H1 (cell line): ENCODE measurements around the gene WDR1. TPM values are rescaled to one million over a fixed set of nuclear protein-coding genes. Genes with fewer than 3 reads are reported as not detected.
A peak's percentile ranks its signal among the peaks of the same experiment; 100 is the strongest.

Experiments used
- CTCF ChIA-PET: fragments of 300-600 bp; sonication (Branson Sonifier 250); formaldehyde crosslinking; loops from one replicate; lab custom pipeline; 2021; ENCODE audit not compliant: partially characterized antibody; lab: Charles Lee
- POLR2A ChIA-PET: fragments of 300-600 bp; sonication (Branson Sonifier 250); formaldehyde crosslinking; loops from one replicate; lab custom pipeline; 2021; ENCODE audit warnings: inconsistent platforms; ENCODE audit not compliant: partially characterized antibody; lab: Charles Lee
- DNase-seq, 2 experiments: peaks; one replicate each; pipeline versions ENCODE4 v3.0.0 to v3.0.0-alpha.2; 2010 to 2022; ENCODE audit warnings: low spot score in 2 of 2, low read depth in 1 of 2, mixed read lengths in 1 of 2
- FAIRE-seq: peaks from 2 replicates; lab custom pipeline; 2011; peaks lifted over from hg19 to GRCh38; lab: Jason Lieb, UNC
- H2AFZ ChIP-seq: 2 replicates; pipeline ENCODE4 v1.8.1; 2012; ENCODE audit warnings: low read length, inconsistent platforms
- H2AK5ac ChIP-seq: 2 replicates; pipeline ENCODE4 v1.6.1; 2013; ENCODE audit warnings: low read depth, low read length
- H2BK120ac ChIP-seq: replicated peaks from 2 replicates; pipeline ENCODE3; 2013; ENCODE audit warnings: low read depth, low read length, inconsistent platforms
- H2BK12ac ChIP-seq: 2 replicates; pipeline ENCODE4 v1.6.1; 2013; ENCODE audit warnings: low read depth, low read length
- H2BK15ac ChIP-seq: 2 replicates; pipeline ENCODE4 v1.6.1; 2013; ENCODE audit warnings: low read length
- H2BK20ac ChIP-seq: 2 replicates; pipeline ENCODE4 v1.6.1; 2013; ENCODE audit warnings: low read length
- H2BK5ac ChIP-seq: 2 replicates; pipeline ENCODE4 v1.6.1; 2013; ENCODE audit warnings: low read depth, low read length
- H3K14ac ChIP-seq: 2 replicates; pipeline ENCODE4 v1.6.1; 2013; ENCODE audit warnings: inconsistent platforms; ENCODE audit not compliant: insufficient read length
- H3K18ac ChIP-seq: 2 replicates; pipeline ENCODE4 v1.6.1; 2013; ENCODE audit warnings: low read length; ENCODE audit errors: extremely low read depth
- H3K23ac ChIP-seq: 2 replicates; pipeline ENCODE4 v1.6.1; 2013; ENCODE audit warnings: inconsistent platforms; ENCODE audit not compliant: insufficient read length
- H3K23me2 ChIP-seq: 2 replicates; pipeline ENCODE4 v1.6.1; 2013; ENCODE audit warnings: low read depth, low read length
- H3K27ac ChIP-seq: 2 replicates; pipeline ENCODE4 v1.6.1; 2011; ENCODE audit warnings: low read depth, low read length, inconsistent platforms
- H3K27me3 ChIP-seq, 4 experiments: replicated peaks in 1 of 4; 1 replicate in 1 of 4; 2 replicates in 3 of 4; pipeline versions ENCODE4 v1.6.1 to v1.8.1; 2011 to 2013; ENCODE audit warnings: low read length in 3 of 4, mild to moderate bottlenecking in 3 of 4, inconsistent platforms in 2 of 4, mixed read lengths in 2 of 4, moderate library complexity in 1 of 4; ENCODE audit not compliant: control insufficient read depth in 3 of 4, insufficient read depth in 3 of 4; ENCODE audit errors: extremely low read depth in 1 of 4
- H3K36me3 ChIP-seq, 4 experiments: 2 replicates each; pipeline versions ENCODE4 v1.6.1 to v1.8.1; 2011 to 2013; ENCODE audit warnings: mild to moderate bottlenecking in 4 of 4, low read length in 3 of 4, moderate library complexity in 2 of 4, control low read depth in 1 of 4, inconsistent platforms in 1 of 4; ENCODE audit not compliant: insufficient read depth in 4 of 4, control insufficient read depth in 2 of 4
- H3K4ac ChIP-seq: replicated peaks from 2 replicates; pipeline ENCODE3; 2013; ENCODE audit warnings: low read length, low read depth, mixed read lengths, inconsistent platforms; ENCODE audit not compliant: insufficient read length
- H3K4me1 ChIP-seq, 4 experiments: replicated peaks in 1 of 4; 1 replicate in 1 of 4; 2 replicates in 3 of 4; pipeline versions ENCODE4 v1.6.1 to v1.8.1; 2011 to 2013; ENCODE audit warnings: low read length in 3 of 4, inconsistent platforms in 2 of 4, mixed read lengths in 1 of 4; ENCODE audit not compliant: insufficient read depth in 4 of 4, control insufficient read depth in 3 of 4
- H3K4me2 ChIP-seq, 2 experiments: 2 replicates each; pipeline versions ENCODE4 v1.6.1 to v1.8.1; 2011 to 2013; ENCODE audit warnings: low read depth in 2 of 2, low read length in 2 of 2, control low read depth in 1 of 2, inconsistent platforms in 1 of 2, mild to moderate bottlenecking in 1 of 2; ENCODE audit not compliant: insufficient read depth in 1 of 2
- H3K4me3 ChIP-seq, 4 experiments: fragments of 200-600, 300-600 bp in 1 of 4; sonication (generic), shearing (Covaris generic), sonication (Bioruptor Twin) in 1 of 4; 2 replicates each; pipeline versions ENCODE4 v1.5.1 to v1.8.1; 2011 to 2016; ENCODE audit warnings: low read length in 4 of 4, low read depth in 3 of 4, control low read depth in 2 of 4, inconsistent platforms in 2 of 4, mild to moderate bottlenecking in 2 of 4, mixed read lengths in 1 of 4, moderate library complexity in 1 of 4; ENCODE audit not compliant: insufficient read depth in 2 of 4; ENCODE audit errors: extremely low read depth in 1 of 4
- H3K56ac ChIP-seq: replicated peaks from 2 replicates; pipeline ENCODE3; 2013; ENCODE audit warnings: low read depth, mild to moderate bottlenecking, mixed read lengths, low read length, inconsistent platforms; ENCODE audit not compliant: insufficient read length
- H3K79me1 ChIP-seq: 2 replicates; pipeline ENCODE4 v1.6.1; 2013; ENCODE audit warnings: low read depth, low read length, control low read depth
- H3K79me2 ChIP-seq, 2 experiments: 2 replicates each; pipeline versions ENCODE4 v1.6.1 to v1.8.1; 2012 to 2013; ENCODE audit warnings: low read length in 2 of 2, mild to moderate bottlenecking in 2 of 2, inconsistent platforms in 1 of 2; ENCODE audit not compliant: insufficient read depth in 2 of 2, control insufficient read depth in 1 of 2
- H3K9ac ChIP-seq, 4 experiments: replicated peaks in 1 of 4; 1 replicate in 1 of 4; 2 replicates in 3 of 4; pipeline versions ENCODE4 v1.6.1 to v1.8.1; 2011 to 2013; ENCODE audit warnings: low read depth in 3 of 4, low read length in 3 of 4, control low read depth in 2 of 4, mild to moderate bottlenecking in 2 of 4, moderate library complexity in 2 of 4, inconsistent platforms in 1 of 4; ENCODE audit errors: extremely low read depth in 1 of 4
- H3K9me3 ChIP-seq, 2 experiments: 2 replicates each; pipeline versions ENCODE4 v1.6.1 to v1.8.1; 2012 to 2013; ENCODE audit warnings: mild to moderate bottlenecking in 2 of 2, moderate library complexity in 2 of 2, control low read depth in 1 of 2, inconsistent platforms in 1 of 2, low read depth in 1 of 2, low read length in 1 of 2, mixed read lengths in 1 of 2; ENCODE audit not compliant: insufficient read depth in 2 of 2
- H4K20me1 ChIP-seq, 2 experiments: replicated peaks in 1 of 2; 2 replicates each; pipeline versions ENCODE3 to v1.8.1; 2011 to 2013; ENCODE audit warnings: inconsistent platforms in 2 of 2, low read length in 2 of 2, mild to moderate bottlenecking in 1 of 2; ENCODE audit not compliant: insufficient read depth in 2 of 2, control insufficient read depth in 1 of 2
- H4K5ac ChIP-seq: 2 replicates; pipeline ENCODE4 v1.6.1; 2013; ENCODE audit warnings: low read length, low read depth, mixed read lengths, inconsistent platforms; ENCODE audit not compliant: insufficient read length
- H4K8ac ChIP-seq: 2 replicates; pipeline ENCODE4 v1.8.0; 2013; ENCODE audit warnings: mild to moderate bottlenecking, moderate library complexity, low read length, inconsistent platforms; ENCODE audit not compliant: insufficient read depth; ENCODE audit errors: extremely low read depth
- H4K91ac ChIP-seq: replicated peaks from 2 replicates; pipeline ENCODE3; 2013; ENCODE audit warnings: low read length, mixed read lengths, inconsistent platforms; ENCODE audit not compliant: insufficient read length
- GABPA ChIP-seq: IDR thresholded peaks from 2 replicates; pipeline ENCODE4 v1.6.1; 2011; ENCODE audit warnings: mild to moderate bottlenecking, low read length, moderate library complexity, borderline replicate concordance; ENCODE audit not compliant: insufficient read depth
- MAFK ChIP-seq: IDR thresholded peaks from 2 replicates; pipeline ENCODE4 v1.6.1; 2012; ENCODE audit warnings: low read depth, mild to moderate bottlenecking, improper control_type of control experiment, low read length
- NRF1 ChIP-seq: IDR thresholded peaks from 2 replicates; pipeline ENCODE4 v1.6.1; 2011; ENCODE audit warnings: mild to moderate bottlenecking, low read depth, low read length, improper control_type of control experiment
- POLR2A ChIP-seq, 2 experiments: IDR thresholded peaks; 1 replicate in 1 of 2; 2 replicates in 1 of 2; pipeline ENCODE4 v1.6.1; 2011; ENCODE audit warnings: low read depth in 2 of 2, low read length in 2 of 2, mild to moderate bottlenecking in 2 of 2; ENCODE audit errors: control extremely low read depth in 1 of 2
- POLR2AphosphoS5 ChIP-seq: IDR thresholded peaks from 2 replicates; pipeline ENCODE4 v1.6.1; 2011; ENCODE audit warnings: low read depth, low read length
- ZNF274 ChIP-seq: IDR thresholded peaks from 2 replicates; pipeline ENCODE4 v1.7.0; 2012; ENCODE audit warnings: low read length, borderline replicate concordance; ENCODE audit errors: extremely low read depth
- WGBS, 2 experiments: shearing (Covaris generic) in 1 of 2; methylation state at CpG; one replicate each; pipeline versions ENCODE4 v1.1.6 to v1.1.7; 2013 to 2015; ENCODE audit warnings: low lambda C conversion rate in 2 of 2, mixed read lengths in 2 of 2, inconsistent platforms in 1 of 2, low coverage in 1 of 2, missing lambda C conversion rate in 1 of 2; ENCODE audit not compliant: insufficient replicate concordance in 2 of 2, insufficient coverage in 1 of 2, insufficient read length in 1 of 2; ENCODE audit errors: extremely low coverage in 1 of 2, missing lambda C conversion rate in 1 of 2; 5-methylcytosine and 5-hydroxymethylcytosine counted together
- polyA plus RNA-seq, 7 experiments: library from polyadenylated mRNA; depleted of rRNA in 3 of 7; stranded (reverse) in 5 of 7; unstranded in 2 of 7; fragments of >200 nt in 5 of 7; fragments of 200-250 nt in 2 of 7; gene quantifications; 1 replicate in 5 of 7; 2 replicates in 1 of 7; 4 replicates in 1 of 7; pipeline versions ENCODE4 v1.2.1 to v1.2.3, GENCODE V29; 2011 to 2013; ENCODE audit warnings: missing spikeins in 2 of 7, mixed read lengths in 2 of 7
- total RNA-seq: library from RNA; stranded (reverse); fragmentation: NEBNext Ultra II Directional; extraction: Animal tissue kit (Norgen Biotek cat#: 25700); gene quantifications from 2 replicates; pipeline ENCODE4 v1.2.1, GENCODE V29; 2021
- TF ChIP-seq, protein P1 (sequence below): IDR thresholded peaks from 2 replicates; pipeline ENCODE4 v1.6.1; 2012; ENCODE audit warnings: low read length, inconsistent platforms

WDR1 gene
- total and polyA plus RNA-seq, 2 of the 8 experiments (the other 6 are each of a cell fraction or from before 2014, with no cell fraction given), result 315 to 377 TPM

DNA sequence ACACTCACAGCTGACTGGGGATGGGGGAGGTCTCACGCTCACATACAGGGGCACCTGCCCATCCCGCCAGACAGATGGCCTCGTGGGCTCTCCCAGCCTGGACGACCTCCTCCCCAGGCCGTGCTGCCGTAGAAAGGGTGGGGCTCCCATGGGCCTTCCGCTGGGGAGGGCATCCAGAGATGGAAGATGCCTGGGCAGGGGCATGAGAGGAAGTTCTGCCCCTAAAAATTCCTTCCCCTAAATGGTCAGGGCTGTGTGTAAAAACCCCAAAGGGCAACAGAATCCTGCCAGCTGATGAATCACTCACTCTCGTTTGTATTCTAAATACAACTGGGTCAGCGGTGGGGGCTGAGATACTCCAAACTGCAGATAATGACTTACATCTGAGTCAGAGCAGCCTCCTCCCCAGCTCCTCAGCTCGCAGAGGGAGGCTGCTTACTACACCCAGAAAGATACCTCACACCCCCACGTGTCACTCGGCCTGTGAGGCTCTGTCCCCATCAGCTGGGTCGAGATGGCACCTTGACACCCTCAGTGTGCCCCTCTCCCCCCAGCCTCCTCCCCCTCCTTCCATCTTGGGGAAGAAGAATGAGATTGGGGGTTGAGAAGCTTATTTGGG, 10.1 kb downstream of the WDR1 start:
- no peak overlapping the region for H3K4me3 ChIP-seq
- no peak for TF ChIP-seq ZNF274
- TF ChIP-seq MAFK, result no peak
- TF ChIP-seq, protein P1, sequence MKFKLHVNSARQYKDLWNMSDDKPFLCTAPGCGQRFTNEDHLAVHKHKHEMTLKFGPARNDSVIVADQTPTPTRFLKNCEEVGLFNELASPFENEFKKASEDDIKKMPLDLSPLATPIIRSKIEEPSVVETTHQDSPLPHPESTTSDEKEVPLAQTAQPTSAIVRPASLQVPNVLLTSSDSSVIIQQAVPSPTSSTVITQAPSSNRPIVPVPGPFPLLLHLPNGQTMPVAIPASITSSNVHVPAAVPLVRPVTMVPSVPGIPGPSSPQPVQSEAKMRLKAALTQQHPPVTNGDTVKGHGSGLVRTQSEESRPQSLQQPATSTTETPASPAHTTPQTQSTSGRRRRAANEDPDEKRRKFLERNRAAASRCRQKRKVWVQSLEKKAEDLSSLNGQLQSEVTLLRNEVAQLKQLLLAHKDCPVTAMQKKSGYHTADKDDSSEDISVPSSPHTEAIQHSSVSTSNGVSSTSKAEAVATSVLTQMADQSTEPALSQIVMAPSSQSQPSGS, result no peak
- peak in 1 of 2 experiments; percentile 40; a peak in 1 of 3 replicates for TF ChIP-seq POLR2A (IDR thresholded peaks at IDR 0.05; ENCODE audit: control extremely low read depth in 1 of 2, low read depth in 2 of 2, low read length in 2 of 2)
- TF ChIP-seq POLR2AphosphoS5, result peak; percentile 40
- no peak for TF ChIP-seq GABPA
- TF ChIP-seq NRF1, result no peak
- TF ChIP-seq, all 59 proteins: peak for 2
- no peak overlapping the region for H3K9ac ChIP-seq
- FAIRE-seq, result no peak
- peaks cover 50 to 99% of the 10 kb centered on the region in 2 experiments for H3K79me2 ChIP-seq
- H4K8ac ChIP-seq, result no peak overlapping the region
- H4K91ac ChIP-seq, result no peak overlapping the region
- H4K5ac ChIP-seq, result no peak overlapping the region
- WGBS, 2 experiments, result 85% methylated on average over 13 of the region's 13 CpGs; no CpG with 5 or more reads in 1 of the 2 experiments
- no peak overlapping the region; the same call in 1 of the 2 replicates for H2BK5ac ChIP-seq
- H3K14ac ChIP-seq, result no peak overlapping the region
- no peak overlapping the region for H2AFZ ChIP-seq
- H3K23ac ChIP-seq, result no peak overlapping the region
- H2BK120ac ChIP-seq, result no peak overlapping the region
- POLR2A ChIA-PET, result interaction anchor here (6.5 to 13.7 kb wide), 3 partner anchors 7 to 13 kb away, joined by 99 to 197 read pairs (median 140); partner anchors contain the start of gene WDR1
- H2BK20ac ChIP-seq, result no peak overlapping the region
- H3K9me3 ChIP-seq, result no peaks in the 10 kb centered on the region
- H3K23me2 ChIP-seq, result no peaks in the 10 kb centered on the region; the same call in 1 of the 2 replicates
- peaks cover 58 to 68% of the 10 kb centered on the region in 2 experiments for H4K20me1 ChIP-seq
- H3K79me1 ChIP-seq, result peaks cover 53% of the 10 kb centered on the region
- H3K27me3 ChIP-seq, result no peaks in the 10 kb centered on the region
- no peak overlapping the region for H2BK15ac ChIP-seq
- CTCF ChIA-PET, result interaction anchor here (1.0 kb wide), 1 partner anchor 10 kb away, joined by 4 read pairs; no protein-coding TSS in a partner anchor
- no peak overlapping the region for H2BK12ac ChIP-seq
- no peak overlapping the region for H2AK5ac ChIP-seq
- no peak for DNase-seq
- no peak overlapping the region for H3K56ac ChIP-seq
- no peak overlapping the region for H3K18ac ChIP-seq
- H3K36me3 ChIP-seq, result peaks cover 16 to 54% (median 25%) of the 10 kb centered on the region in 4 experiments
- H3K4me2 ChIP-seq, result peak overlapping the region in 1 of 2 experiments; percentile 12; a peak in 1 of 4 replicates
- no peak overlapping the region for H3K4ac ChIP-seq
- peaks cover 0 to 54% (median 23%) of the 10 kb centered on the region in 4 experiments; a peak in 6 of 7 replicates for H3K4me1 ChIP-seq
- H3K27ac ChIP-seq, result no peak overlapping the region
